IPS DF 6.9 (cell line): ENCODE results near the gene TLR5.
"Not testable (repeated sequence)": the region's sequence is repeated elsewhere in the genome, so short reads cannot be mapped to it uniquely, and the experiment has no call there.

Source experiments
- DNase-seq: peaks from one replicate; pipeline ENCODE4 v3.0.0-alpha.2; 2013; ENCODE audit warnings: low read depth, low spot score
- H3K27ac ChIP-seq: one replicate; pipeline ENCODE4 v1.5.1; 2013; ENCODE audit warnings: low read length, control low read depth
- H3K27me3 ChIP-seq: 2 replicates; pipeline ENCODE4 v1.6.1; 2013; ENCODE audit warnings: mild to moderate bottlenecking, low read length; ENCODE audit not compliant: control insufficient read depth, insufficient read depth
- H3K36me3 ChIP-seq: 2 replicates; pipeline ENCODE4 v1.6.1; 2013; ENCODE audit warnings: low read length; ENCODE audit not compliant: control insufficient read depth, insufficient read depth
- H3K4me1 ChIP-seq: 2 replicates; pipeline ENCODE4 v1.6.1; 2013; ENCODE audit warnings: low read length; ENCODE audit not compliant: control insufficient read depth, insufficient read depth
- H3K4me3 ChIP-seq: 2 replicates; pipeline ENCODE4 v1.5.1; 2013; ENCODE audit warnings: mild to moderate bottlenecking, low read length
- H3K9me3 ChIP-seq: 2 replicates; pipeline ENCODE4 v1.6.1; 2013; ENCODE audit warnings: low read length, inconsistent platforms; ENCODE audit not compliant: control insufficient read depth, insufficient read depth
- WGBS: extraction: QIAGEN DNeasy Blood & Tissue Kit; methylation state at CpG from one replicate; pipeline ENCODE4 v1.1.7; 2013; ENCODE audit warnings: mixed read lengths, missing lambda C conversion rate; ENCODE audit not compliant: insufficient read length, insufficient coverage; 5-methylcytosine and 5-hydroxymethylcytosine counted together

Gene TLR5

DNA sequence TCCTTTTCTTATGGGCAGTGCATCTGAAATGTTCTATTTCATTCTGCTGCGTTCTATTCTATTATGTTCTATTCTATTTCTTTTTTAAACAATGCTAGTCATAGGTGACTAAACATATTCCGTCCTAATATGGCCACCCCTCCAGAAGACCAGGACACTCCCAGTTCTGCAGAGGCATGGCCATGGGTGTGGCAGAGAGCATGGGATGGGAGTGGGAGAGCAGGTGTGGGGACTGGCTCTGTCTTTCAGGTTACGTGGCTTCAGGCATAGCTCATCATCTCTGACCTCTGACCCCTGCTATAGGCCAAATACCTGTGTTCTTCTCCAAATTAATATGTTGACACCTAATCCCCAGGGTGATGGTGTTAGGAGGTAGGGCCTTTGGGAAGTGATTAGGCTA lies 33.4 kb upstream of the TLR5 start:
- Histone ChIP-seq H3K36me3 (no peaks in the 10 kb centered on the region), H3K27ac (no peak overlapping the region), H3K4me3 (no peak overlapping the region), H3K27me3 (no peaks in the 10 kb centered on the region), H3K4me1 (no peaks in the 10 kb centered on the region), H3K9me3 (no peaks in the 10 kb centered on the region)
- DNase-seq: no peak
- no CpG with 5 or more reads among the region's 3 CpGs for WGBS

DNA sequence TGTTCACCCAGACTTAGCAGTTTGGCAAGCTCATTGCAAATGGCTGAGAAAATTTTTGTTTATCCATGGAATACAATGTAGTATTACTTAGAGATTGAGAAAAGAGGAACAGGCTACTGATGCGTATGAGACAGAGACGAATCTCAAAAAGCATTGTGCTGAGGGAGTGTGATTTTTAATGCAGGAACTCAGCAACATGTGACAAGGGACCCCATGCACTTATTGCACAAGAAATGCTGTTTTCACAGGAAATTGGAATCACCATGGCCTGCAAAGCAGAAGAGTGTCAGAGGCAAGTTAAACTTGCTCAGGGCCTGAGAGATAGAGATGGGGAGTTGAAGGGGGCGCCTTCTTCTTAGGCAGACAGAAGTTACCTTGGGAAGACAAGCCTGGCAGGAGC lies 32.6 kb upstream of the TLR5 start:
- no peak for DNase-seq
- H3K4me1 ChIP-seq: no peaks in the 10 kb centered on the region
- no peaks in the 10 kb centered on the region for H3K27me3 ChIP-seq
- WGBS: no CpG with 5 or more reads among the region's 3 CpGs
- no peak overlapping the region for H3K27ac ChIP-seq
- H3K36me3 ChIP-seq: no peaks in the 10 kb centered on the region
- no peak overlapping the region for H3K4me3 ChIP-seq
- H3K9me3 ChIP-seq: no peaks in the 10 kb centered on the region

DNA sequence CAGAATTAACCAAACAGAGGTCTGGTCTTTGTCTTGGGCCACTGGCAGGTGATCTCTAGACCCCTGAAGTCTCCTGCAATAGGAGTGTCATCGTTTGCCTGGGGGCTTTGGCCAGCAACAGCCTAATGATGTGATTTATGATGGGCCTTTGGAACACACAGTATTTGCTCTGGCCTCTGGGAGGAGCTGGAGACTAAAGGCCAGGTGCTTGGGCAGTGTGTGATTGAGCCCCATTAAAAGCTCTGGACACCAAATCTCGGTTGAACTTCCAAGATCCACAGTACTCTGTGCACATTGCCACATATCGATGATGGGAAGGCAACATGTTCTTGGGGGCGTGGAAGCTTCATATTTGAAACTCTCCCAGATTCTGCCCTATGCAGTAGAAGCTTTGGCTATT lies 32.0 kb upstream of the TLR5 start:
- H3K27ac ChIP-seq: no peak overlapping the region
- no peak for DNase-seq
- H3K4me3 ChIP-seq: no peak overlapping the region
- no CpG with 5 or more reads among the region's 4 CpGs for WGBS
- no peaks in the 10 kb centered on the region for H3K4me1 ChIP-seq
- H3K36me3 ChIP-seq: no peaks in the 10 kb centered on the region
- H3K9me3 ChIP-seq: no peaks in the 10 kb centered on the region
- no peaks in the 10 kb centered on the region for H3K27me3 ChIP-seq

DNA sequence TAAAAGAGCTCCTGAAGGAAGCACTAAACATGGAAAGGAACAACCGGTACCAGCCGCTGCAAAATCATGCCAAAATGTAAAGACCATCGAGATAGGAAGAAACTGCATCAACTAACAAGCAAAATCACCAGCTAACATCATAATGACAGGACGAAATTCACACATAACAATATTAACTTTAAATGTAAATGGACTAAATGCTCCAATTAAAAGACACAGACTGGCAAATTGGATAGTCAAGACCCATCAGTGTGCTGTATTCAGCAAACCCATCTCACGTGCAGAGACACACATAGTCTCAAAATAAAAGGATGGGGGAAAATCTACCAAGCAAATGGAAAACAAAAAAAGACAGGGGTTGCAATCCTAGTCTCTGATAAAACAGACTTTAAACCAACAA lies 26.4 kb upstream of the TLR5 start:
- not testable (repeated sequence) for H3K36me3 ChIP-seq, H3K4me1 ChIP-seq, DNase-seq, H3K9me3 ChIP-seq, H3K4me3 ChIP-seq, H3K27ac ChIP-seq, H3K27me3 ChIP-seq
- no CpG with 5 or more reads among the region's 5 CpGs for WGBS

DNA sequence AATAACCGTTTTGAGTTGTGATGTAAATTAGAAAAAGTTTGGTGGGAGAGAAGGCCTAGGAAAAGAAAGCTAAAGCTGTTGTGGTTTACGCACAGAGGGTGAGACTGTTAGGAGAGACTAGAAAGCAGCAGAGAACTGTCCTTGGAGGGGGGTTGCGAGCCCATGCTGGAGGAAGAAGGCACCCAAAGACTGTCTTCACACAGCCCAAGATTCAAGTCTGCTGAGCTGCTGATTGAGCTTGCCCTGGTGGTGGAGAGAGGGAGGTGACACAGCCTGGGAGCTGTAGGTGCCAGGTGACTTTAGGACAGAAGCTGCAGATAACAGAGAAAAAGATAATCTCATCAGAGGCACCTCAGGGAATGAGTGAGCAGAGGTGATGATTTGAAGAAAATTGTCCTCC lies 18.3 kb upstream of the TLR5 start:
- H3K27ac ChIP-seq: no peak overlapping the region

DNA sequence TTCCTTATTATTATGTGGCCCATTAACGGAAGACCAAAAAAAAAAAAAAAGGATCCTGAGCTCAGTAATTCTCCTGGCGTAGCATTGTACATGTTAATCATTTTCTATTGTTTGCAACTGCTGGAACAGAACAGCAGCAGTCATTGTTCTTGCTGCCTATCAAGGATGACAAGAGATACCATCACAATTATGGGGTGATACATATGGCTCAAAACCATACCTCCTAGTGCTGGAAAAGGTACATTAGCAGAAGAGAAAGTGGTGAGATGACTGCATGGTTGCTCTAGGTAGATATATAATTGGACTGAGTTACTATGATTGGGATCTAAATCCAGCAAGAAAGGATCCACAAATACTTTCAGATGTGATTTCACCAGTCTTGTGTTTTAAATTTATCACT lies 13.3 kb upstream of the TLR5 start:
- no peaks in the 10 kb centered on the region for H3K36me3 ChIP-seq
- no peak overlapping the region for H3K27ac ChIP-seq
- 100% methylated on average over 1 of the region's 2 CpGs for WGBS
- H3K4me1 ChIP-seq: 0 out of 2 replicates have a peak, but pooled peaks cover 1% of the 10 kb centered on the region
- no peak overlapping the region for H3K4me3 ChIP-seq
- no peak for DNase-seq
- no peaks in the 10 kb centered on the region for H3K27me3 ChIP-seq
- no peaks in the 10 kb centered on the region for H3K9me3 ChIP-seq

More for the DNA sequence above, 18.3 kb upstream of the TLR5 start:
- no peaks in the 10 kb centered on the region for H3K4me1 ChIP-seq
- H3K9me3 ChIP-seq: no peaks in the 10 kb centered on the region
- no peaks in the 10 kb centered on the region for H3K27me3 ChIP-seq
- H3K4me3 ChIP-seq: no peak overlapping the region
- no peak for DNase-seq
- no peaks in the 10 kb centered on the region for H3K36me3 ChIP-seq
- 100% methylated on average over 1 of the region's 3 CpGs for WGBS

DNA sequence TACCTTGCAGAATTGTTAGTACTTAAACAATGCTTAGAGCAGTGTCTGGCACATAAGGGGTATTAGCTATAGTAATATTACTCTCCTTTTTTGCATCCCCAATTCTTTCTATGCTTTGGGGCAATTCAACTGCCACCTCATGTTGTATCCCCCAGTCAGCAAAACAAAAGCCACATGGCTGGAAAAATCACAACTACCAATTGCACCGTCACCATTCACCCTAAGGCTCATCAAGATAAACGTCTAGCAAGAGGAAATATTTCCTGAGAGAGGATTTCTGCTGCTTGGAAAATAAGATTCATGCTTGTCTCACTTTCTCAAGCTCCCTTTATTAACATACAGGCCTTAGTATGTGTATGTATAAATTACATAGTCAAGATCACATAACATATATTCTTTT lies 12.1 kb upstream of the TLR5 start:
- Histone ChIP-seq H3K27ac (no peak overlapping the region), H3K4me3 (no peak overlapping the region), H3K4me1 (0 out of 2 replicates have a peak, but pooled peaks cover 1% of the 10 kb centered on the region), H3K36me3 (no peaks in the 10 kb centered on the region), H3K9me3 (no peaks in the 10 kb centered on the region), H3K27me3 (no peaks in the 10 kb centered on the region)
- DNase-seq: no peak
- no CpG with 5 or more reads among the region's 2 CpGs for WGBS

DNA sequence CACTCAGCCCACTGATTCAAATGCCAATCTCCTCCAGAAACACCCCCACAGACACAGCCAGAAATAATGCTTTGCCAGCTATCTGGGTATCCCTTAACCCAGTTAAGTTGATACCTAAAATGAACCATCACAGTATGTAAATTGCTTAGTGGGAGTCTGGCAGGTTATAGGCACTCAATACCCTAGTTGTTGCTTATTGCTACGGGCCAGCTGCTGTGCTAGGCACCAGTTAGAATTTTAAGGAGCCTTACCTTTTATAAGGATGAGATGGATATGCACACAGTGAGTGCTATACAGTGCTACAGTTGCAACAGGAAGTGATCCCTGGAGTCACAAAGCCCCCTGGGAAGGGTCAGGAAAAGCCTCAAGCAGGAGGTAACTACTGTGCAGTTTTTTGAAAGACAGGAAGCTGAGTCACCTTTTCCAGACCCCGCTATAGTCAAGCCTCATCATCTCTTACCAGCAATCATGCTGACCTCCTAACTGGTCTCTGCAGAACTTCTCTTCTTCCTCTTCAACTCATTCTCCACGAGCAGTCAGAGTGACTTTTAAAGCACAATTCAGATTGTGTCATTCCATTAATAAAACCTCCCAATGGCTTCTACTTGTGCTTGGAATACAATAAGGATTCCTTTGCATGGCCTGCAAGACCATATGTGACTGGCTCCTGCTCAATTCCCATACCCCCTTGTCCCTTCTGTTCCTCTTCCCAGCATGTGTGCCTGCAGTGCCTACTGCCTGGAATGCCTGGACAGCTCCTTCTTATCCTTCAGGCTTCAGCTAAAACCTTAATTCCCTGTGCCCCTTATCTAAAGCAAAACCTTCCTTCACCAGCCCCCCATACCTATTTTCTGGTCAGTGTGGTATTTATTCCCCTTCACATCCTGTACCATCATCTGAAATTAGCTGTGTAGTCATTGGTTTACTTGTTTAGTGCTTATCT lies 10.4 kb upstream of the TLR5 start:
- Histone ChIP-seq H3K27me3 (no peaks in the 10 kb centered on the region), H3K9me3 (no peaks in the 10 kb centered on the region), H3K4me3 (no peak overlapping the region), H3K36me3 (no peaks in the 10 kb centered on the region), H3K4me1 (0 out of 2 replicates have a peak, but pooled peaks cover 1% of the 10 kb centered on the region), H3K27ac (no peak overlapping the region)
- DNase-seq: no peak
- WGBS: no CpG with 5 or more reads among the region's 3 CpGs

DNA sequence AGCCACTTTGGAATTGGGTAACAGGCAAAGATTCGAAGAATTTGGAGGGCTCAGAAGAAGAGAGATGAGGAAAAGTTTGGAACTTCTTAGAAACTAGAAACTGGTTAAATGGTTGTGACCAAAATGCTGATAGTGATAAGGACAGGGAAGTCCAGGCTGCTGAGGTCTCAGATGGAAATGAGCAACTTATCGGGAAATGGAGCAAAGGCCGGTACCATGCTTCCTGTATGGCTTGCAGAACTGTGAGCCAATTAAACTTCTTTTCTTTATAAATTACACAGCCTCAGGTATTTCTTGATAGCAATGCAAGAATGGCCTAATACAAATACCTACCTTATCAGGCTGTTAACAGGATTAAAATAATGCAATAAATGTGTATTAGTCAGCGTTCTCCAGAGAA lies 9.4 kb upstream of the TLR5 start:
- Histone ChIP-seq H3K27ac (no peak overlapping the region), H3K4me3 (no peak overlapping the region), H3K36me3 (no peaks in the 10 kb centered on the region), H3K27me3 (no peaks in the 10 kb centered on the region), H3K9me3 (no peaks in the 10 kb centered on the region), H3K4me1 (0 out of 2 replicates have a peak, but pooled peaks cover 1% of the 10 kb centered on the region)
- WGBS: no CpG with 5 or more reads among the region's 4 CpGs
- DNase-seq: no peak

DNA sequence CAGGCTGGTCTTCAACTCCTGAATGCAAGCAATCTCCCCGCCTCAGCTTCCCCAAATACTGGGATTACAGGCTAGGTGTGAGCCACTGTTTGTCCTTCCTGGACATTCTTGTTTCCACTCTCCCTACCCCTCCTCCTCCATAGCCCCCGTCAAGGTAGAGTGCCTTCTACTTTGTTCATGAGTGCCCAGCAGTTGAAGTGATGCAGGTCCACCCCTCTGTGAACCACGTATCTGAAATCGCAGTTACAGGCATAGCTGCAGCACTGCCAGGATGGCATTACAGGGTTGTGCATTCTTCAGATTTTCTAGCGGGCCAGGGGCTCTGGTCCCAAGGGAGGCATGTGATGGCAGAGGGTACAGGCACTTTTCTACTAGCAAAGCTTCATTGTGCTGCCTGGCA lies 7.4 kb upstream of the TLR5 start:
- Histone ChIP-seq H3K36me3 (no peaks in the 10 kb centered on the region), H3K4me1 (0 out of 2 replicates have a peak, but pooled peaks cover 1% of the 10 kb centered on the region), H3K9me3 (no peaks in the 10 kb centered on the region), H3K4me3 (no peak overlapping the region), H3K27ac (no peak overlapping the region), H3K27me3 (no peaks in the 10 kb centered on the region)
- no CpG with 5 or more reads among the region's 5 CpGs for WGBS
- no peak for DNase-seq

DNA sequence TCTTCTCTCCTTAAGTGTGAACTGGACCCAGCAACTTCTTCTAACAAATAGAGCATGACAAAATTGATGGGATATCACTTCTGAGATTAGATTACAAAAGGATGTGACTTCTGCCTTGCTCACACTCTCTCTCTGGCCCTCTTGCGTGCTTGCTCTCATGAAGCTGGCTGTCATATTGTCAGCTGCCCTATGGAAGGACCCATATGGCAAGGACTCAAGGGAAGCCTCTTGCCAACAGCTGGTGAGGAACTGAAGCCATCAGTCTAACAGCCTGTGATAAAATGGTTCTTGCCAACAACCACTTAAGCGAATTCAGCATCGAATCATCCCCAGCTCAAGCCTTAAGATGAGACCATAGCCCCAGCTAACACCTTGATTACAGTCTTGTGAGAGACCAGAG lies 4.8 kb upstream of the TLR5 start:
- WGBS: no CpG with 5 or more reads among the region's 3 CpGs
- no peaks in the 10 kb centered on the region for H3K27me3 ChIP-seq

More for the DNA sequence above, 4.8 kb upstream of the TLR5 start:
- Histone ChIP-seq H3K36me3 (no peaks in the 10 kb centered on the region), H3K4me3 (no peak overlapping the region), H3K9me3 (no peaks in the 10 kb centered on the region), H3K27ac (no peak overlapping the region), H3K4me1 (no peaks in the 10 kb centered on the region; the same call in 1 of the 2 replicates)
- no peak for DNase-seq
